CMK (cell line): ENCODE data around the gene SH3TC1.

Experiments
- DNase-seq: peaks from one replicate; pipeline ENCODE4 v3.0.0-alpha.2; 2010; ENCODE audit warnings: low read depth

The SH3TC1 gene

DNA sequence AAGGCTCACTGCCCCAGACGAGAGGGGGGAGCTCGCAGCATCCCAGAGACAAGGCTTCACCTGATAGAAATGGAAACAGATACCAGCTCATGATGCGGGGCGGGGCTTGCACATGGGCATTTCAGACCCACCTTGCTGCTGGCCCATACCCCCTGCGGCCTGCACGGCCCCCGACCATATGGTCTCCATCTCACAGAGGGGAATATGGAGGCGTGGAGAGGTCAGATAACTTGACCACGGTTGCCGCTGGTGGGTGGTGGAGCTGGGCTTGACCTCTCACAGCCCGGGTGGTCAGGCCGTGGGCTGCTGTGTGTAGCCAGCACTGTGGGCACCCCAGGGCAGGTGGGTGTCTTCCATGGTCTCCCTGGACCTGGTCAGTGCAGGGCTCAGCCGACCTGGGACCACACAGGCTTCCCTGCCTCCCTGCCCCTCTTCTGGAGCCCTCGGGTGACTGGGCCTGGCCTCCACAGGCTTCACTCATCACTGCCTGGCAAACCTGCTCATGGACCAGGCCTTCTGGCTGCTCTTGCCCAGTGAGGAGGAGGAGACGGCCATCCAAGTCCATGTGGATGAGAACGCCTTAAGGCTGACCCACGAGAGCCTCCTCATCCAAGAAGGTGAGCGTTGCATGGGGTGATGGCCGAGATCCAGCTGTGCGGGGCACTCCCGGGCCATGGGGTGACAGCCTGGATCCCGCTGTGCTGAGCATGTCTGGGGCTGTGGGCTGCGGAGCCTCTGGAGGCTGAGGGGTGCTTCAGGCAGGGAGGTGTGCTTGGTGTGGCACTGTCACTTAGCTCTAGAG, 16.8 kb downstream of the SH3TC1 start:
- no peak for DNase-seq

DNA sequence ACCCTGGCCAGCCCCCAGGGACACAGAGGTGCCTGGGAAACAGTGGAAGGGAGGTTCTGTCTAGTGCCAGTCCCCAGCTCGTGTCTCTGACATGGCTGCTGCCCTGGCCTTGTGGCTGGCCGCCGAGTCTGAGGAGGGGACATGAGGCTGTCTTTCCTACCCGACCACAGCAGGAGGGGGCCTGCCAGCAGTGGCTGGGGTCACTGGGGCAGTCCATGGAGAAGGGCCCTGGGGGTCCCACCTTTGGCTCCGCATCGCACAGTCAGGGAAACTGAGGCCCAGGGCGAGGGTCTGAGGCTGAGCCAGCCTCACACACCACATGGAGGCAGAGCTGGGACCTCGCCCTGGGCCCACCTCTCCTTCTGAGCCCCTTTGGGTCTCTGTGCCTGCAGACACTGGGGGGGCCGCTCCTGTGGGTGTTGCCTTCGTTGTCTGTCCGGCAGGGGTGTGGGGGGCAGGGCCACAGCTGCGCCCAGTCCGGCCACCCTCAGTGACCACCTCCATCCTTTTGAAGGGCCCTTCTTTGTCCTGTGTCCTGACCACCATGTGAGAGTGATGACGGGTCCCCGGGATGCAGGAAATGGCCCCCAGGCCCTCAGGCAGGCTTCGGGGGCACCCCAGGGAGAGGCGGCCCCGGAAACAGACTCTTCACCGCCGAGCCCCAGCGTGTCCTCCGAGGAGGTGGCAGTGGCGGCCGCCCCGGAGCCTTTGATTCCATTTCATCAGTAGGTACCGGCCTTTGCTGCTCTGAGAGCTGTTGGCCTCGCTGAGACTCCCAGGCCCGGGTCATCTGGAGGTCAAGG, 17.6 kb downstream of the SH3TC1 start:
- no peak for DNase-seq

DNA sequence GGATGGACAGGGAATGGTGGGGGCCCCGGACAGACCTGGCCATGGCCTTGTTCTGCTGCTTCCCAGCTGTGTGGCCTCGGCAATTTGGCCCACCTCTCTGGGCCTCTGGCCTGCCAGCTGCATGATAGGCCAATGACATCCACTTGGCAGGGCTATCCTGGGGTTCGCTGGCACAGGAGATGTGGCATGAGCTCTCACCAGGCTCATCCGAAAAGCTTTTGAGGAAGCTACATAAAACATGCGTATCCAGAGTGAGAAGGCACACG, 18.1 kb downstream of the SH3TC1 start:
- no peak for DNase-seq

DNA sequence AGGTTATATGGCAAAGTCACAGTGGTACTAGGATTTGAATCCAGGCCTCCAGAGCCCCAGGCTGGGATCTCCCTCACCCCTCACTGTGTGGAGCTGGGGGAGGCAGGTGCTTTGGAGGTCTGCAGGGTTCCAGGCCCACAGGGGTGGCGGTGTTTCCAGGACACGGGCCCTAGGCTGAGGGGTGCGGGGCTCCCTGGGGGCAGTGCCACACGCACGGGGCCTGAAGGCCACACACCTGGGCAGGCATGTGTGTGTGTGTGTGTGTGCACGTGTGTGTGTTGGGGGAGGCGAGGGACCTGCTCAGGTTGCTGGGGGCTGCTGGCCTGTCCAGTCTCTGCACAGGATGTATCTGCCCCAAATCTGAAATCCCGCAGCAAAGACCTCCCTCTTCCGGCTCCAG, 18.8 kb downstream of the SH3TC1 start:
- no peak for DNase-seq

DNA sequence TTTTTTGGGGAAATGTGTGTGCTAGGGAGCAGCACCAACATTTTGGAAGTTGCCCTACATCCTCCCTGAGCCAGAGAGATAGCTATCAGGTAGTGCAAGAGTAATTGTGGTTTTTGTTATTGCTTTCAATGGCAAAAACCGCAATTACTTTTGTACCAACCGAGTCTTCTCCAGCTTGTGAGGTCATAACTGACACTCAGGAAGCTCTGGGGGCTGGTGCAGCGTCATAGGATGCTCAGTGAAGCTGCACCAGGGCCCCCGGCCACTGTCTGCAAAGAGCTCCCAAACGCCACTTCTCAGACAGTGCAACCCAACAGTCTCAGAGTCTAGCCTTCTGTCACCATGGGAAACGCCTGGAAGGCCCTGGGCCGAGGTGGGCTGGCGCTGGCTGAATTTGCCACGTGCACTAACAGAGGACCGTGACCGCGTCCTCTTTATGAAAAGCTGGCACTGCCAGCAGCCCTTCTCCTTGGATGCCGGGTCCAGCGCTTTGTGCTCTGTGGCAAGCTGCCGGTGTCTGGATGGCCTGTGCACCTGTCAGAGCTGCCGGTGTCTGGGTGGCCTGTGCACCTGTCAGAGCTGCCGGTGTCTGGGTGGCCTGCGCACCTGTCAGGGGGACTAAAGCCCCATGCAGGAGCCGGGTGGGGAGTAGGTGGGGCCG, 19.4 kb downstream of the SH3TC1 start:
- no peak for DNase-seq

DNA sequence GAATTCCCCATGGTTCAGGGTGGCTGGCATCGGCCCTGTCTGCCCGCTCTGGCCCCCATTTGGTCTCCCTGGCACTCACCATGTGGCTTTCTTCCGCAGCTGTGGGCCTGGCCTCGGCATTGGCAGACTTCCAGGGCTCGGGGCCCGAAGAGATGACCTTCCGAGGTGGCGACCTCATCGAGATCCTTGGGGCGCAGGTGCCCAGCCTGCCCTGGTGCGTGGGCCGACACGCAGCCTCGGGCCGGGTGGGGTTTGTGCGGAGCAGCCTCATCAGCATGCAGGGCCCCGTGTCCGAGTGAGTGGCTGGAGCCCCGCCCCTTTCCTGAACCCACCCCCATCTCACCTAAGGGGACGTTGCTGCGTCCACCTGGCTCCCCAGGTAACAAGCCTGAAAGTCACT, 20.1 kb downstream of the SH3TC1 start:
- no peak for DNase-seq

DNA sequence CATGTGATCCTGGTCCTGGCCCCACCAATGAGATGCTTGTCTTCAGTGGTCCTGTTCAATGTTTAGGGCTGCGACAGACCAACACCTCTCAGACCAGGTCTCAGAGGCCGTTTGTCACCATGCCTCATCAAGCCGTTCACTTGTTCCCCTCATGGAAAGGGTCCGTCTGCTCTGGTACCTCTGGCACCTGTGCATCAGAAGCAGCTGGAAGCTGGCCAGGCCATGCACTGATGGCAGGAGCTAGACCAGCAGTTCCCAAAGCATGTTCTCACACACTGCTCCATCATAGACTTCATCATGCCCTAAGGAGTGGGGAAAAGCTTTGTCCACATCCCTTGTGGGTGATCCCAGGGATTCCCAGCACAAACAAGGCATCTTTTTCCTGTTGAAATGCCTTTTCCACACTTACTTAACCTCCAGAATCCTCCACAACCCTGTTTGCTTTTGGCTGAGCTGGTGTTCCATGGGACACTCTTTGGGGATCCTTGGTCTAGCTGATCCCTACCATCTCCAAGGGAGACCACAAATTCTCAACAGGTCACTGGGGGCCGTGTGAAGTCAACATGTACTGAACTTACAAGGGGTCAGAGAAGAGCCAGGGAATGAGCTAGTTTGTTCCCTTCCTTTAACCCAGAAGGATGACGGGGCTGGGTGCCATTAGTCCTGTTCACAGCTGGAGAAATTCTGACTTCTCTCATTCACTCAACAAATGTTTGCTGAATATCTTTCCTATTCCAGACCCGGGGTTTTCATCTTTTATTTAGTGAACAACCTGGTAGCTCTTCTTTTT, 21.8 kb downstream of the SH3TC1 start:
- DNase-seq = no peak

DNA sequence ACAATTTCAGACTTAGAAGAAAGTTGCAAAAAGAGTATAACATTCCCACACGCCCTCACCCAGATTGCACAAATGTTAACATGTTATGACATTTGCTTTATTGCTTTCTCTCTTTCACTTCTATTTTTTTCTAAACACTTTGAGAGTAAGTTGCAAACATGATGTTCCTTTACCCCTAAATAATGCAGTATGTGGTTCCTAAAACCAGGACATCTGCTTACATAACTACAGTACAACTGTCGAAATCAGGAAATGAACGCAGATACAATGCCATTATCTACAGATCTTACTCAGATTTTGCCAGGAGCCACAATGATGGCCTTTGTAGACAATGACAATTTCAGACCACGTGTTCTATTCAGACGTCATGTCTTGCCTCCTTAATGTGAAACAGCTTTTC, 22.4 kb downstream of the SH3TC1 start:
- DNase-seq = no peak

DNA sequence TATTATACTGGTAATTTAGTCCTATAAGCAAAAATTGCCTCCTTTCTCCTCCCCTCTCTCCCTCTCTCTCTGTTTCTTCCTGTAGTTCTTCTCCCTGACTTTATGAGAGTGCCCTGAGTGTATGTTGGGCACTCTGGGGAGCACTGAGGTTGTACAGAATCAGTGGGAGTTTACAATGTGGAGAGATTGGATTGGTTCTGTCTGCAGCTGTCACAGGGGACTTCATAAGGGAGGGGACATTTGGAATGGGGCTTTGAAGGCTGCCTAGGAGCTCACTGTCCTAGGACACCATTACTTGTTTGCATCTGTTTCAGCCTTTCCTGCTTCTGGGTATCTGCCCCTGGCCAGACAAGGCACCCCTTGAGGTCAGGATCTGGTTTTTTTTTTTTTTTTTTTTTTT, 22.9 kb downstream of the SH3TC1 start:
- no peak for DNase-seq

DNA sequence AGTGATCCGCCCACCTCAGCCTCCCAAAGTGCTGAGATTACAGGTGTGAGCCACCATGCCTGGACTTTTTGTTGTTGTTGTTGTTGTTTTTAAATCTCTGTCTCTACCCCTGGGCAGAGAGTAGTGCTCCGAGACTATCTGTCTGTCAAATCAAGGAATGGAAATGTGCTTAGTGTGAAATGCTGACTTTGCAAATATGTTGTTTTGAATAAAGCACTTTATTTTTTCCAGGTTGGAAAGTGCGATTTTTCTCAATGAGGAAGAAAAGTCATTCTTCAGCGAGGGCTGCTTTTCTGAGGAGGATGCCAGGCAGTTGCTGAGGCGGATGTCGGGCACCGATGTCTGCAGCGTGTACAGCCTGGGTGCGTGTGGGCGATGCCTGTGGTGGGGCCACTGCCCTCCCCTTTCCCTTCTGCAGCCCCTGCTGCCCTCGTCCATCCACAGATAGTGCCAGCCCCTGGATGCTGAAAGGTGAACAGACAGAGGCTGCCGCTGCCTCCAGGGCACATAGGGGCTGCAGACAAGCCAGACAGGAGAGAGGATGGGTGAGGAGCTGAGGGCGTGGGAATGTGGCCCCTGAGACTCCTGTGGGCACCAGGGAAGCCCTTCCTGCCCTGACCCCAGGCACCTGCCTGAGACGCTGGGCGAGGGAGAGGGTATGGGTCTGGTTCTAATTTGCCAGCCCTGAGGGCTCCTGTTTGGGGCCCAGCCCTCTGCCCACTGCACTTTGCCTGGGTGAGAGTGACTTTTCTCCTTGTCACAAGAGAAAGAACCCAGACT, 23.7 kb downstream of the SH3TC1 start:
- no peak for DNase-seq

DNA sequence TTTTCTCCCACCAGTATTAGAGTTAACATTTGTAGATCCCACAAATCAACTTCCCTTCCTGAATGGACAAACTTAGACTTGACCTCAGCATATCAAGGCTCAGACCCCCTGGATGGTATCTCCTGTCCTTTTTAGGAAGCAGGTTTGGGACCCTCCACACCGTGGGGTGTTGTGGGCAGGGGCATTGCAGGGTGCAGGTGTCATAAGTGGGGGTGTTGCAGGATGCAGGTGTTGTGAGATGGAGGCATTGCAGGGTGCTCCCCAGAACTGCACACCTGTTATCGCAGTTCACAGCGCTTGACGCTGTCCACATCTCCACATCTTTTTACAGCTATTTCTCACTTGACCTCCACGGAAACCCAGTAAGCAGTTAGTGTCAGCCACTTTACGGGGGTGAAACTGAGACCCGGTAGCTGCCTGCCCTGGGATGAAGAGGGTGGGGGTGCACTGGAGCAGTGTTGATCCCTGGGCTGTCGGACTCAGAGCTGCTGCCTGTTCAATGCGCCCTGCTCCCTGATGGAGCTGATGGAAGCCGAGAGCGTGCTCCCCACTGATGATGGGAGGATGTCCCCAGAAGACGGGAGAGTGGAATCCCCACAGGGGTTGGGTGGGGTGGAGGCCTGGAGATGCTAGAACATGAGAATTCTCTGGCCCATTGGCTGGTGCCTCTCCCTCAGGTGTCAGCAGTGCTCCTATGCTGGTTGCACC, 25.3 kb downstream of the SH3TC1 start:
- no peak for DNase-seq

DNA sequence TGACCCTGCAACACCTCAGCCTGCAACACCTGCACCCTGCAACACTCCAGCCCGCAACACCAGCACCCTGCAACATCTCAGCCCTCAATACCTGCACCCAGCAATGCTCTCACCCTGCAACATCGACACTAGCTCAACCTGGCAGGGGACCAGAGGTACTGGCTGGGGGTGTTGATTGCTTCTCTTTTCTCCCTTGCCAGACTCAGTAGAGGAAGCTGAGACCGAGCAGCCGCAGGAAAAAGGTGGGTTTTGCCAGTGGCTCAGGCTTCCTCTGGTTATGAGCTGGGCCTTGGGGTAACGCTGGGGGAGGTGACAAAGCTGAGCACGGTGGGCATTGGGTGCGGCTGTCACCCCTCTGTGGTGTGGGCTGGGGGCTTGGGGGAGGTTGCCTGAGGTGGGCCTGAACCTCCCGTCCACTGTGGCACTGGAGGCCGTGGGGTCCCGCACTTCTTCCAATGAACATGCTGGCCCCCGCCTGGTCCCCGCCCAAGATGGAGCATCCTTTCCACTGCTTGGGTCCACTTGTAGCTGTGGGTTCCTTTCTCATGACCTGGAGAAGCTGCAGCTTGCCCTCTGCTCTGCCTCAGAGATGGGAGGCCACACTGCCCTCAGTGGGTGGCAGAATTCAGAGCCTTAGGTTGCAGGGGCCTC, 26.0 kb downstream of the SH3TC1 start:
- DNase-seq = no peak

DNA sequence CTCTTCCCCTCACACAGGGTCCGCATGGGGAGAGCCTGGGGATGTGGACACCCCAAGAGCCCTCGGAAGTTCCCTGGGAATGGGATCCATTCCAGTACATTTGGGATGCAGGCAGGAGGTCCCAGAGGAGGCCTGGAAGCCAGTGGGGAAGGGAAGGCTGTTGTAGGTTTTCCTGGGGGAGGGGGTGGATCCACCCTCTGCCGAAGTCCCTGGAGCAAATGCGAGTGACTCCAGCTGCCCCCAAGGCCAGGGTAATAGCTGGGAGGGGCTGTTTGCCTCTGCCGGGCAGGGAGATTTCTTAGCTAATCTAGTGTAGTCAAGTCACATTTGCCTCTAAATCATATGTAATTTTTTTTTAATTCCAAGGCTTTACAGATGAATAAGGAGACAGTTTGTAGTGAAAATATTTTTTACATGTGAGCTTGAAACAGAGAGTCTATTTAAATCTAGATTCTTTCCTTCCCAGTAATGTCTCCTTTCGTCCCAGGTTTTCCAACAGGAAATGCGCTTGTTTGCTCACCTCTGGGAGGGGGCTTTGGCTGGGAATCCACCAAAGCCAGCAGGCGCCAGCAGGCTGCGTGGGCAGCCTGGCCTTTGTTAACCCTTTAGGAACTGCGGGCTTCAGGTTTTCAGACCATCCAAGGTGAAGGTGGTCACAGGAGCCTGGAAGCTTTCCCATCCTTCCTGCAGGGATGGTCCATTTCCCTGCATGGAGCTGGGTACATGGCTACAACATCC, 26.8 kb downstream of the SH3TC1 start:
- no peak for DNase-seq

DNA sequence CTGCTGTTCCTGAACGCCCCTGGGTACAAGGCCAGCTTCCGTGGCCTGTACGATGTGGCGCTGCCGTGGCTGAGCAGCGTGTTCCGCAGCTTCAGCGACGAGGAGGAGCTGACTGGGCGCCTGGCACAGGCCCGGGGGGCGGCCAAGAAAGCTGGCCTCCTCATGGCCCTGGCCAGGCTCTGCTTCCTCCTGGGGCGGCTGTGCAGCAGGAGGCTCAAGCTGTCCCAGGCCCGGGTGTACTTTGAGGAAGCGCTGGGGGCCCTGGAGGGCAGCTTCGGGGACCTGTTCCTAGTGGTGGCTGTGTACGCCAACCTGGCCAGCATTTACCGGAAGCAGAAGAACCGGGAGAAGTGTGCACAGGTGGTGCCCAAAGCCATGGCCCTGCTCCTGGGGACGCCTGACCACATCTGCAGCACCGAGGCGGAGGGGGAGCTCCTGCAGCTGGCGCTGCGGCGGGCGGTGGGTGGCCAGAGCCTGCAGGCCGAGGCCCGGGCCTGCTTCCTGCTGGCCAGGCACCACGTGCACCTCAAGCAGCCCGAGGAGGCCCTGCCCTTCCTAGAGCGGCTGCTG, 28.2 kb downstream of the SH3TC1 start:
- DNase-seq = no peak

DNA sequence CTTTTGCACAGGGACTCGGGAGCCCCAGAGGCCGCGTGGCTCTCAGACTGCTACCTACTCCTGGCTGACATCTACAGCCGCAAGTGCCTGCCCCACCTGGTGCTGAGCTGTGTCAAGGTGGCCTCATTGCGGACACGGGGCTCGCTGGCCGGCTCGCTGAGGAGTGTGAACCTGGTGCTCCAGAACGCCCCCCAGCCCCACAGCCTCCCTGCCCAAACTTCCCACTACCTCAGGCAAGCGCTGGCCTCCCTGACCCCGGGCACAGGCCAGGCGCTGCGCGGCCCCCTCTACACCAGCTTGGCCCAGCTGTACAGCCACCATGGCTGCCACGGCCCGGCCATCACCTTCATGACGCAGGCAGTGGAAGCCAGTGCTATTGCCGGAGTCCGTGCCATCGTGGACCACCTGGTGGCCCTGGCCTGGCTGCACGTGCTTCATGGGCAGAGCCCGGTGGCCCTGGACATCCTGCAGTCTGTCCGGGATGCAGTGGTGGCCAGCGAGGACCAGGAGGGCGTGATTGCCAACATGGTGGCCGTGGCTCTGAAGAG, 28.8 kb downstream of the SH3TC1 start:
- no peak for DNase-seq

DNA sequence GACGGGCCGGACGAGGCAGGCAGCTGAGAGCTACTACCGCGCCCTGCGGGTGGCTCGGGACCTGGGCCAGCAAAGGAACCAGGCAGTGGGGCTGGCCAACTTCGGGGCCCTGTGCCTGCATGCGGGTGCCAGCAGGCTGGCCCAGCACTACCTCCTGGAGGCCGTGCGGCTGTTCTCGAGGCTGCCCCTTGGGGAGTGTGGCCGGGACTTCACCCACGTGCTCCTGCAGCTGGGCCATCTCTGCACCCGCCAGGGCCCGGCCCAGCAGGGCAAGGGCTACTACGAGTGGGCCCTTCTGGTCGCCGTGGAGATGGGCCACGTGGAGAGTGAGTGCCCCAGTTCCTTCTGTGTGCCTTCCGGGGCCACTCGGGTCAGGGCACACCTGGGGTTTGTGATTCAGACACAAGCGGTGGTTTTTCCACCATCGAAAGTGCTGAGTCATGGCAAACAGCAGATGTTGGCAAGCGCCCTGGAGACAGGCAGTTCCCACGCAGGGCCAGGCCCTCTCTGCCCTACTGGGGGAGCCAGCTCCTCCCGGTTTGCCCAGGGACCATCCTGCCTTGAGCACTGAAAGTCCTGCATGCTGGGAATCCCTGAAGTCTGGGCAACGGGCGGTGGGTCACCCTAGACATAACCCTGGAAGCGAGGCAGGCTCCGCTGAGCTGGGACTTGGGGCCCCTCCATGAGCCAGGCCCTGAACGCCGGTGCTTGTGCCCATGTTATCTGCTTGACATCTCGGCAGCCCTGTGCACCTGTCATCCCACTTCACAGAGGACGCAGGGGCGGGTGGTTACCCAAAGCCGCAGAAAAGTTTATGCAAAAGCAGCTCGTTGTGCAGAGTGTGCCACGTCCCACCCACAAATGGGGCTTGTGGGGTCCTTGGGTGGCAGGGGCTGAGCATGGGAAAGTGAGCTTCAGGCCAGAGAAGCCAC, 29.5 kb downstream of the SH3TC1 start:
- DNase-seq = peak; percentile 48

DNA sequence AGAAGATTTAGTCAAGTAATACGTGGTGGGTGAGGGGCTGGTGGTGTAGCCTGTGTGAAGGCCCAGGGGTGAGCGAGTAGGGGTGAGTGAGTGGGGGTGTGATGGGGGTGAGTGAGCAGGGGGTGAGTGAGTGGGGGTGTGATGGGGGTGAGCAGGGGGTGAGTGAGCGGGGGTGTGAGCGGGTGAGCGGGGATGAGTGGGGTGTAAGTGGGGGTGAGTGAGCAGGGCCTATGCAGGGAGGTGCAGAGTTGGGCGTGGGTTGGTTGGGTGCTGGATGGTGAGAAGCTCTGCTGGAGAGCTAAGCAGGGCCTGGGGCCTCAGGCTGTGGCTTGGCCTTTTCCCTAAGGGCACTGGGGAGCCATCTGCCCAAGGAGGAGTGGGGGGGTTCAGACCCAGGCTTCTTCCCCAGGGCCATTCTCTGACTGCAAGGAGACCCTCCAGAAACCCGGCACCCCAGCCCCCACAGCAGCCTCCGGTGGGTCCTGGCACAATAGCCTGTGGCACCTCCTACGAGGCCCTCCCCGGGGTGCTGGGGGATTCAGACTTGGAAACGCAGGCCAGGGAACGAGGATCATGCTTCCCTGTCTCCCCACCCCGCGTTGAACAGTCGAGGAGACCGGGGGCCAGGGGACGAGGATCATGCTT, 30.4 kb downstream of the SH3TC1 start:
- DNase-seq = no peak
